OCI-LY3 (cell line): ENCODE data around the gene NME8.
A peak's percentile ranks its signal among the peaks of the same experiment; 100 is the strongest.

Experiments
- H2AFZ ChIP-seq: fragments of 200-600, 300-600 bp; shearing (Covaris generic); 2 replicates; pipeline ENCODE4 v1.6.0; 2014; ENCODE audit warnings: antibody characterized with exemption, low read depth, low read length
- H3K27ac ChIP-seq: fragments of 200-600, 300-600 bp; sonication (generic); 2 replicates; pipeline ENCODE4 v1.5.1; 2014; ENCODE audit warnings: mild to moderate bottlenecking, low read length, moderate library complexity, mixed read lengths
- H3K27me3 ChIP-seq: fragments of 200-600, 300-600 bp; sonication (generic); 2 replicates; pipeline ENCODE4 v1.6.1; 2014; ENCODE audit warnings: low read depth, low read length, mixed read lengths
- H3K36me3 ChIP-seq: fragments of 200-600, 300-600 bp; sonication (generic); replicated peaks from 2 replicates; pipeline ENCODE3; 2014; ENCODE audit warnings: low read depth, low read length, mixed read lengths
- H3K4me1 ChIP-seq: fragments of 300-600, 200-600 bp; sonication (generic); 2 replicates; pipeline ENCODE4 v1.6.1; 2014; ENCODE audit warnings: low read length, mixed read lengths
- H3K4me2 ChIP-seq: fragments of 200-600, 300-600 bp; sonication (generic); 2 replicates; pipeline ENCODE4 v1.6.1; 2014; ENCODE audit warnings: low read length, mixed read lengths
- H3K4me3 ChIP-seq: fragments of 300-600, 200-600 bp; sonication (generic); 2 replicates; pipeline ENCODE4 v1.5.1; 2014; ENCODE audit warnings: antibody characterized with exemption, mild to moderate bottlenecking, low read length, moderate library complexity
- H3K79me2 ChIP-seq: fragments of 300-600, 200-600 bp; shearing (Covaris generic); 2 replicates; pipeline ENCODE4 v1.6.1; 2014; ENCODE audit warnings: mild to moderate bottlenecking, low read length, mixed read lengths
- H3K9ac ChIP-seq: fragments of 300-600, 200-600 bp; shearing (Covaris generic); 2 replicates; pipeline ENCODE4 v1.6.0; 2014; ENCODE audit warnings: mild to moderate bottlenecking, low read length, moderate library complexity
- H3K9me3 ChIP-seq: fragments of 200-600, 300-600 bp; shearing (Covaris generic); 2 replicates; pipeline ENCODE4 v1.6.1; 2014; ENCODE audit warnings: low read length, mixed read lengths; ENCODE audit not compliant: insufficient read depth
- H4K20me1 ChIP-seq: fragments of 200-600, 300-600 bp; sonication (generic); 2 replicates; pipeline ENCODE4 v1.6.1; 2016; ENCODE audit warnings: low read length, mixed read lengths; ENCODE audit not compliant: insufficient read depth
- CTCF ChIP-seq: fragments of 200-600, 300-600 bp; sonication (generic); IDR thresholded peaks from 2 replicates; pipeline ENCODE4 v1.5.1; 2014; ENCODE audit warnings: antibody characterized with exemption, low read length, low read depth
- EZH2phosphoT487 ChIP-seq: fragments of 200-600 bp; shearing (Covaris generic); IDR thresholded peaks from 2 replicates; pipeline ENCODE4 v1.6.1; 2018; ENCODE audit warnings: antibody characterized with exemption, mixed run types, low read depth

NME8 gene

DNA sequence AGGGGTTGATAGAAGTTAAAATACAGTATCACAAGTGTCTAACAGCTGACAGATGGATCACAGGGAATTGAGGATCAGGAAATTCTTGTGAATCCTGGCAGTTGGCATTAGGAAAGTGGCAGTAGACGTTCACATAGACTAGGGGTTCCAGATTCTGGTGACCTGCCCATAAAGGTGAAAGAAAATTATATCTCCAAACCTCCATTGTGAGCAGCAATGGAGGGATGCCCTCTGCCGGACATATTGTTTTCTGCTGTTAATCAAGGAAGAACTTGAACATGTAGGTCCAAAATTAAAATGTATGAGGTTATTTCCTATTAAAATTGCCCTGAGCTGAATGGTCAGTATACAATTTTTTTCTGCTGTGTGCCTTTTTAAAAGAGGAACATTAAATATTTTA lies 5.1 kb downstream of the NME8 start:
- Histone ChIP-seq H2AFZ (0 out of 2 replicates have a peak overlapping the region, but pooled peaks have one; percentile 37), H3K27ac (no peak overlapping the region), H3K4me1 (no peaks in the 10 kb centered on the region), H3K4me2 (no peak overlapping the region), H3K9me3 (no peaks in the 10 kb centered on the region), H3K4me3 (no peak overlapping the region), H4K20me1 (no peaks in the 10 kb centered on the region), H3K79me2 (no peaks in the 10 kb centered on the region), H3K27me3 (peaks cover 45% of the 10 kb centered on the region), H3K9ac (no peak overlapping the region), H3K36me3 (no peaks in the 10 kb centered on the region)
- TF ChIP-seq CTCF (peak; percentile 68), EZH2phosphoT487 (no peak)

DNA sequence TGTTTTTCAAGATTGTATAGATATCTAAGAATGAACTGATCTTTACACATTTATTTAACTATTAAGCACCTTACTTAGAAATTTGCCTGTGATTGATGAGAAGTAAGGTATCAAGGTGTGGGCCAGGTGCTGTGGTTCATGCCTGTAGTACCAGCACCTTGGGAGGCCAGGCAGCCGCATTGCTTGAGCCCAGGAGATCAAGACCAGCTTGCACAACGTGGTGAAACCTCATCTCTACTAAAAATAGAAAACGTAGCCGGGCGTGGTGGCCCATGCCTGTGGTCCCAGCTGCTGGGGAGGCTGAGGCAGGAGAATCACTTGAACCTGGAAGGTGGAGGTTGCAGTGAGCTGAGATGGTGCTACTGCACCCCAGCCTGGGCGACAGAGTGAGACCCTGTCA lies 33.7 kb downstream of the NME8 start:
- Histone ChIP-seq H3K79me2 (no peaks in the 10 kb centered on the region), H3K27me3 (peaks cover 31% of the 10 kb centered on the region), H2AFZ (no peak overlapping the region), H3K27ac (no peak overlapping the region), H3K36me3 (no peaks in the 10 kb centered on the region), H3K4me2 (no peak overlapping the region), H3K9ac (no peak overlapping the region), H4K20me1 (no peaks in the 10 kb centered on the region), H3K9me3 (no peaks in the 10 kb centered on the region), H3K4me3 (no peak overlapping the region), H3K4me1 (no peaks in the 10 kb centered on the region)
- TF ChIP-seq EZH2phosphoT487 (no peak), CTCF (no peak)

DNA sequence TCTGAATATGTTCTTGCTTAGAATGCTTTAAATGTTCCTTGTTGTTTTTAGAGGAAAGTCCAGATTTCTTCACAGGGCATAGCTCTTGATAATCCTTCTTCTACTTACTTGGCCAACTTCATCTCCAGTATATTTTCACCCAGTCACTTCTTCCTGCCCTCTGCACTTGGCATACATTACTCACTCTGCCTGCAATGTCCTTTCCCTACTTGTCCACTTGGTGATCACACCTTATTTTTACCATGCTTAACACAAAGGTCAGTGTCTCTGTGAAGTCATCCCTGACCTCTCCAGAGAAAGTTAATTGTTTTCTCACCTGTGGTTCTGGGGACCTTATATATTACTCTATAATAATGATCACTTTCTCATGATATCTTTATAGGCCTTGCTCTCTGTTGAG lies 45.0 kb downstream of the NME8 start:
- no peak overlapping the region for H3K9ac ChIP-seq
- H4K20me1 ChIP-seq: no peaks in the 10 kb centered on the region
- H3K9me3 ChIP-seq: no peaks in the 10 kb centered on the region
- H3K27me3 ChIP-seq: peaks cover 8% of the 10 kb centered on the region; the same call in 1 of the 2 replicates
- H3K4me1 ChIP-seq: no peaks in the 10 kb centered on the region
- TF ChIP-seq EZH2phosphoT487 (no peak), CTCF (no peak)
- H3K36me3 ChIP-seq: no peaks in the 10 kb centered on the region
- H3K4me3 ChIP-seq: no peak overlapping the region
- no peak overlapping the region for H2AFZ ChIP-seq
- H3K4me2 ChIP-seq: no peak overlapping the region
- no peaks in the 10 kb centered on the region for H3K79me2 ChIP-seq
- no peak overlapping the region for H3K27ac ChIP-seq

DNA sequence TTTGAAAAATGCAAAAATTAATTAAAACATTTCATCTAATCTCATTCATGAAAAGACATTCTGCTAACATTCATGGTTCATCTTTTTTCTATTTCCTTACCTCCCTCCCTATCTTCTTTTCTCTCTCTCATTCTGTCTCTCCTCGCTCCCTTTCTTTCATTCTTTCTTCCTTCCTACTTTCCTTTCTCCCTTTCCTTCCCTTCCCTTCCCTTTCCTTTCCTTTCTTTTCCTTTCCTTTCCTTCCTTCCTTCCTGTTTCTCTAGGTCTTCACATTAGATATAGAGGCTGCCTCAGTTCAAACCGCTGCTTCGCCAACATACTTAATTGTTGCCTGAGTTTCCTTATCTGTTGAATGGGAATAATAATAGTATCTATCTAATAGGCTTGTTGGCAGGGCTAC lies 46.3 kb downstream of the NME8 start:
- no peaks in the 10 kb centered on the region for H3K79me2 ChIP-seq
- H3K4me1 ChIP-seq: no peaks in the 10 kb centered on the region
- H3K4me3 ChIP-seq: no peak overlapping the region
- no peaks in the 10 kb centered on the region for H4K20me1 ChIP-seq
- TF ChIP-seq EZH2phosphoT487 (no peak), CTCF (no peak)
- H3K27ac ChIP-seq: no peak overlapping the region
- H3K27me3 ChIP-seq: peaks cover 8% of the 10 kb centered on the region; the same call in 1 of the 2 replicates
- H3K9me3 ChIP-seq: no peaks in the 10 kb centered on the region
- no peak overlapping the region for H2AFZ ChIP-seq
- no peaks in the 10 kb centered on the region for H3K36me3 ChIP-seq
- no peak overlapping the region for H3K9ac ChIP-seq
- no peak overlapping the region for H3K4me2 ChIP-seq
